HEK293 (cell line): ENCODE data around the gene ELL2.

Experiments used
- CTCF ChIA-PET: fragments of 350-600 bp; formaldehyde crosslinking; extraction: SDS; loops from one replicate; lab custom pipeline; 2021; ENCODE audit warnings: antibody characterized with exemption; lab: Yijun Ruan, JAX
- POLR2A ChIA-PET: fragments of 300-600 bp; formaldehyde crosslinking; extraction: SDS; loops from one replicate; lab custom pipeline; 2020; ENCODE audit warnings: antibody characterized with exemption, inconsistent platforms; lab: Yijun Ruan, JAX
- H3K27ac ChIP-seq: fragments of 200-500 bp; sonication (Bioruptor generic); 2 replicates; pipeline ENCODE4 v1.5.1; 2014; ENCODE audit warnings: low read depth, low read length, control low read depth, inconsistent platforms; ENCODE audit errors: extremely low read depth
- H3K36me3 ChIP-seq, 2 experiments: fragments of 200-500 bp in 1 of 2; sonication (Bioruptor generic) in 1 of 2; 1 replicate in 1 of 2; 2 replicates in 1 of 2; pipeline ENCODE4 v1.5.1; 2014 to 2017; ENCODE audit warnings: inconsistent platforms in 2 of 2, low read length in 2 of 2; ENCODE audit not compliant: control insufficient read depth in 2 of 2, insufficient read depth in 1 of 2
- H3K4me1 ChIP-seq: fragments of 200-500 bp; sonication (Bioruptor generic); 2 replicates; pipeline ENCODE4 v1.5.1; 2014; ENCODE audit warnings: mild to moderate bottlenecking, low read length, inconsistent platforms; ENCODE audit not compliant: control insufficient read depth, insufficient read depth
- H3K4me3 ChIP-seq: 2 replicates; pipeline ENCODE4 v1.5.1; 2011; ENCODE audit warnings: low read depth, mild to moderate bottlenecking, control low read depth, low read length, moderate library complexity
- H3K9me3 ChIP-seq: fragments of 200-500 bp; sonication (Bioruptor generic); 2 replicates; pipeline ENCODE4 v1.5.1; 2014; ENCODE audit warnings: low read depth, low read length, inconsistent platforms; ENCODE audit not compliant: control insufficient read depth, insufficient read depth
- BCL11A ChIP-seq: fragments of 450-650 bp; formaldehyde crosslinking; IDR thresholded peaks from 2 replicates; pipeline ENCODE4 v1.5.1; 2016; ENCODE audit warnings: low read depth, missing biosample characterization, missing genetic modification characterization
- INSM2 ChIP-seq: fragments of 450-650 bp; formaldehyde crosslinking; IDR thresholded peaks from 2 replicates; pipeline ENCODE4 v1.5.1; 2016; ENCODE audit warnings: missing biosample characterization, missing genetic modification characterization
- PRDM6 ChIP-seq: fragments of 450-650 bp; formaldehyde crosslinking; IDR thresholded peaks from 2 replicates; pipeline ENCODE4 v1.5.1; 2017; ENCODE audit warnings: missing biosample characterization, missing genetic modification characterization
- SP7 ChIP-seq: fragments of 450-650 bp; formaldehyde crosslinking; IDR thresholded peaks from 2 replicates; pipeline ENCODE4 v1.5.1; 2016; ENCODE audit warnings: missing biosample characterization, missing genetic modification characterization
- ZBTB10 ChIP-seq: fragments of 450-650 bp; formaldehyde crosslinking; IDR thresholded peaks from 2 replicates; pipeline ENCODE4 v1.5.1; 2016; ENCODE audit warnings: missing biosample characterization, missing genetic modification characterization
- ZBTB11 ChIP-seq: fragments of 450-650 bp; formaldehyde crosslinking; conservative IDR thresholded peaks from 2 replicates; pipeline ENCODE4 v1.5.1; 2016; ENCODE audit warnings: low read depth, missing biosample characterization, missing genetic modification characterization
- ZBTB17 ChIP-seq: fragments of 450-650 bp; formaldehyde crosslinking; IDR thresholded peaks from 2 replicates; pipeline ENCODE4 v1.5.1; 2016; ENCODE audit warnings: missing biosample characterization, missing genetic modification characterization
- ZFP3 ChIP-seq: fragments of 450-650 bp; formaldehyde crosslinking; IDR thresholded peaks from 2 replicates; pipeline ENCODE4 v1.5.1; 2016; ENCODE audit warnings: low read depth, missing biosample characterization, missing genetic modification characterization
- ZFP69B ChIP-seq: fragments of 450-650 bp; formaldehyde crosslinking; IDR thresholded peaks from 2 replicates; pipeline ENCODE4 v1.5.1; 2016; ENCODE audit warnings: missing biosample characterization, missing genetic modification characterization
- ZNF274 ChIP-seq, 2 experiments: fragments of 200-500 bp in 1 of 2; fragments of 450-650 bp in 1 of 2; sonication (Bioruptor generic) in 1 of 2; formaldehyde crosslinking in 1 of 2; IDR thresholded peaks; 2 replicates each; pipeline versions ENCODE4 v1.5.1 to v1.6.1; 2014 to 2016; ENCODE audit warnings: borderline replicate concordance in 1 of 2, inconsistent platforms in 1 of 2, low read length in 1 of 2, missing biosample characterization in 1 of 2, missing genetic modification characterization in 1 of 2
- ZNF335 ChIP-seq: fragments of 450-650 bp; formaldehyde crosslinking; conservative IDR thresholded peaks from 2 replicates; pipeline ENCODE4 v1.5.1; 2016; ENCODE audit warnings: missing biosample characterization, missing genetic modification characterization
- ZNF544 ChIP-seq: fragments of 450-650 bp; formaldehyde crosslinking; IDR thresholded peaks from 2 replicates; pipeline ENCODE4 v1.5.0; 2017; ENCODE audit warnings: missing biosample characterization, missing genetic modification characterization
- ZNF600 ChIP-seq: fragments of 450-650 bp; formaldehyde crosslinking; IDR thresholded peaks from 2 replicates; pipeline ENCODE4 v1.5.1; 2016; ENCODE audit warnings: missing biosample characterization, missing genetic modification characterization
- ZNF621 ChIP-seq: fragments of 450-650 bp; formaldehyde crosslinking; IDR thresholded peaks from 2 replicates; pipeline ENCODE4 v1.5.1; 2017; ENCODE audit warnings: missing biosample characterization, missing genetic modification characterization
- TF ChIP-seq, protein P1 (sequence below): fragments of 450-650 bp; formaldehyde crosslinking; IDR thresholded peaks from 2 replicates; pipeline ENCODE4 v1.5.1; 2016; ENCODE audit warnings: missing biosample characterization, missing genetic modification characterization
- TF ChIP-seq, protein P2 (sequence below): fragments of 450-650 bp; formaldehyde crosslinking; IDR thresholded peaks from 2 replicates; pipeline ENCODE4 v1.5.0; 2017; ENCODE audit warnings: missing biosample characterization, missing genetic modification characterization, borderline replicate concordance

The ELL2 gene

DNA sequence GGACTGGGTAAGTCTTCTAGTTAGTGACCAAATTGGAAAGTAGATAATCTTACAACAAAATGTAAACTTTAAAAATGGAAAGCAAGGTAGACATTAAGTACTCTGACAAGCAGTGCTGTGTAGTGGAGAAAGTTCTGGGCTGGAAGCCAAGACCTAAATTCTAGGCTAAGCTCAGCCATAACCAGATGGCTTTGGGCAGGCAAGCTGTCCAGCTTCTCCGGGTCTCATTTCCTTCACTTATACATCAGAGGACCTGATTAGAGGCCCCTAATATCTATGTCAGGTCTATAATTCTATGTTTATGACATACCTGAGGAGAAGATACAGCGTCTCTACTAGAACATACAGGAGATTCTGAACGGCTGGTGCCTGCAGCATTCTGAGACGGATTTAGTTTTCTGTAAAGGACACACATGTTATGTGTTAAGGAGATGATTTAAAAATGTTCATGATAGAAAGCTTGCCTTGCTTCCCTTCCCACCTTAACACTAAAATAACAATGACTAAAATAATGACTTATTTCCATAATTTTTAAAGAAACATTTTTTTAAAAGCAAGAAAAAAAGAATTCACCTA lies 61.2 kb downstream of the ELL2 start:
- Histone ChIP-seq H3K9me3 (no peaks in the 10 kb centered on the region), H3K36me3 (peaks cover 18 to 41% of the 10 kb centered on the region in 2 experiments), H3K27ac (0 out of 2 replicates have a peak overlapping the region, but pooled peaks have one; percentile 22), H3K4me3 (no peak overlapping the region), H3K4me1 (peaks cover 12% of the 10 kb centered on the region)
- ChIA-PET POLR2A (no interaction called here), CTCF (interaction anchor here (0.6 to 0.9 kb wide), 2 partner anchors 8 to 287 kb away, joined by 4 read pairs; no protein-coding TSS in a partner anchor)
- TF ChIP-seq SP7 (tag by site-specific recombination): 0 out of 2 replicates have a peak, but pooled peaks have one; percentile 37
- TF ChIP-seq ZNF335 (tag by site-specific recombination): peak; percentile 24; the same call in 1 of the 2 replicates
- 0 out of 2 replicates have a peak, but pooled peaks have one; percentile 22 for TF ChIP-seq ZNF600 (tag by site-specific recombination)
- no peak for TF ChIP-seq ZBTB10
- no peak for TF ChIP-seq ZNF621 (tag by site-specific recombination)
- TF ChIP-seq, protein P1, sequence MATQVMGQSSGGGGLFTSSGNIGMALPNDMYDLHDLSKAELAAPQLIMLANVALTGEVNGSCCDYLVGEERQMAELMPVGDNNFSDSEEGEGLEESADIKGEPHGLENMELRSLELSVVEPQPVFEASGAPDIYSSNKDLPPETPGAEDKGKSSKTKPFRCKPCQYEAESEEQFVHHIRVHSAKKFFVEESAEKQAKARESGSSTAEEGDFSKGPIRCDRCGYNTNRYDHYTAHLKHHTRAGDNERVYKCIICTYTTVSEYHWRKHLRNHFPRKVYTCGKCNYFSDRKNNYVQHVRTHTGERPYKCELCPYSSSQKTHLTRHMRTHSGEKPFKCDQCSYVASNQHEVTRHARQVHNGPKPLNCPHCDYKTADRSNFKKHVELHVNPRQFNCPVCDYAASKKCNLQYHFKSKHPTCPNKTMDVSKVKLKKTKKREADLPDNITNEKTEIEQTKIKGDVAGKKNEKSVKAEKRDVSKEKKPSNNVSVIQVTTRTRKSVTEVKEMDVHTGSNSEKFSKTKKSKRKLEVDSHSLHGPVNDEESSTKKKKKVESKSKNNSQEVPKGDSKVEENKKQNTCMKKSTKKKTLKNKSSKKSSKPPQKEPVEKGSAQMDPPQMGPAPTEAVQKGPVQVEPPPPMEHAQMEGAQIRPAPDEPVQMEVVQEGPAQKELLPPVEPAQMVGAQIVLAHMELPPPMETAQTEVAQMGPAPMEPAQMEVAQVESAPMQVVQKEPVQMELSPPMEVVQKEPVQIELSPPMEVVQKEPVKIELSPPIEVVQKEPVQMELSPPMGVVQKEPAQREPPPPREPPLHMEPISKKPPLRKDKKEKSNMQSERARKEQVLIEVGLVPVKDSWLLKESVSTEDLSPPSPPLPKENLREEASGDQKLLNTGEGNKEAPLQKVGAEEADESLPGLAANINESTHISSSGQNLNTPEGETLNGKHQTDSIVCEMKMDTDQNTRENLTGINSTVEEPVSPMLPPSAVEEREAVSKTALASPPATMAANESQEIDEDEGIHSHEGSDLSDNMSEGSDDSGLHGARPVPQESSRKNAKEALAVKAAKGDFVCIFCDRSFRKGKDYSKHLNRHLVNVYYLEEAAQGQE (tag by site-specific recombination): no peak
- peak; percentile 1; the same call in 1 of the 2 replicates for TF ChIP-seq PRDM6

DNA sequence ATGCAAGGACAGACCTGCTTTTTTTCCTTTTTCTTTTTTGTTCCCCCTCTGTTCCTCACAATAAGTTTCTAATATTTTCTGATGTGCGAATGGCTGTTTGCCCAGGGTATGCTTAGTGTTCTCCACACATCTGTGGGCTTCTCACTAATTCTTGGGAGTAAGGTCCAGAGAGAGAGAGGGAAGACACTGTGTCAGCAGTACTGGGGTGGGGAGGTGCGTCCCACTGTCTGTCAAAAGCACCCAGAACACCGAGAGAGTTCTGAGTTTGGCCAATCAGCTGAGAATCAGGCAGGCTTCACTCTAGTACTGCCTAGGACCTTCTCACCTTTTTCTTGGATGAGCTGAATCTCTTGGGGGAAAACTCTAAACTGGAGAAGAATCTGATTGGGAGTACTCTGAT lies 61.8 kb downstream of the ELL2 start:
- ChIA-PET CTCF (interaction anchor here (0.6 kb wide), 1 partner anchor 788 kb away, joined by 3 read pairs; no protein-coding TSS in a partner anchor), POLR2A (no interaction called here)
- peaks cover 18 to 48% of the 10 kb centered on the region in 2 experiments for H3K36me3 ChIP-seq
- 0 out of 2 replicates have a peak overlapping the region, but pooled peaks have one; percentile 22 for H3K27ac ChIP-seq
- H3K4me1 ChIP-seq: peaks cover 12% of the 10 kb centered on the region
- H3K9me3 ChIP-seq: no peaks in the 10 kb centered on the region
- no peak overlapping the region for H3K4me3 ChIP-seq
- TF ChIP-seq ZNF544 (no peak), ZBTB11 (tag by site-specific recombination) (no peak), ZBTB17 (tag by site-specific recombination) (no peak), ZNF274 (IDR thresholded peaks at IDR 0.05; ENCODE audit: low read length) (no peak), ZNF274 (tag by site-specific recombination; IDR thresholded peaks at IDR 0.05; ENCODE audit: borderline replicate concordance) (no peak), BCL11A (tag by site-specific recombination) (no peak), INSM2 (tag by site-specific recombination) (no peak), ZFP3 (tag by site-specific recombination) (no peak), ZFP69B (tag by site-specific recombination) (no peak)
- TF ChIP-seq, protein P2, sequence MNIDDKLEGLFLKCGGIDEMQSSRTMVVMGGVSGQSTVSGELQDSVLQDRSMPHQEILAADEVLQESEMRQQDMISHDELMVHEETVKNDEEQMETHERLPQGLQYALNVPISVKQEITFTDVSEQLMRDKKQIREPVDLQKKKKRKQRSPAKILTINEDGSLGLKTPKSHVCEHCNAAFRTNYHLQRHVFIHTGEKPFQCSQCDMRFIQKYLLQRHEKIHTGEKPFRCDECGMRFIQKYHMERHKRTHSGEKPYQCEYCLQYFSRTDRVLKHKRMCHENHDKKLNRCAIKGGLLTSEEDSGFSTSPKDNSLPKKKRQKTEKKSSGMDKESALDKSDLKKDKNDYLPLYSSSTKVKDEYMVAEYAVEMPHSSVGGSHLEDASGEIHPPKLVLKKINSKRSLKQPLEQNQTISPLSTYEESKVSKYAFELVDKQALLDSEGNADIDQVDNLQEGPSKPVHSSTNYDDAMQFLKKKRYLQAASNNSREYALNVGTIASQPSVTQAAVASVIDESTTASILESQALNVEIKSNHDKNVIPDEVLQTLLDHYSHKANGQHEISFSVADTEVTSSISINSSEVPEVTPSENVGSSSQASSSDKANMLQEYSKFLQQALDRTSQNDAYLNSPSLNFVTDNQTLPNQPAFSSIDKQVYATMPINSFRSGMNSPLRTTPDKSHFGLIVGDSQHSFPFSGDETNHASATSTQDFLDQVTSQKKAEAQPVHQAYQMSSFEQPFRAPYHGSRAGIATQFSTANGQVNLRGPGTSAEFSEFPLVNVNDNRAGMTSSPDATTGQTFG (tag by site-specific recombination): no peak
